ENCODE results near the gene PGC. TPM values are rescaled to one million over a fixed set of nuclear protein-coding genes. Genes with fewer than 3 reads are reported as not detected.

PGC gene
- polyA plus RNA-seq, 1 of the 3 experiments (the other 2 are of a cell fraction) = not detected

GRCh38 chr6:41739041-41739440 is 8.2 kb downstream of the PGC start:
- ChIA-PET POLR2A (no interaction called here), CTCF (interaction anchor here (1.4 kb wide), 1 partner anchor 26 kb away, joined by 3 read pairs; no protein-coding TSS in a partner anchor)
- TF ChIP-seq GATA2 (CRISPR knock-in tag; IDR thresholded peaks at IDR 0.05) = no peak
- TF ChIP-seq USF2 (IDR thresholded peaks at IDR 0.05; ENCODE audit: borderline replicate concordance, low read depth, low read length) = no peak
- no peak for TF ChIP-seq EP300 (IDR thresholded peaks at IDR 0.05; ENCODE audit: borderline replicate concordance in 1 of 2, low read depth in 1 of 2, low read length in 1 of 2)
- TF ChIP-seq EZH2phosphoT487 (IDR thresholded peaks at IDR 0.05; ENCODE audit: borderline replicate concordance, low read depth) = no peak
- TF ChIP-seq CHD2 (IDR thresholded peaks at IDR 0.05; ENCODE audit: low read length, partially characterized antibody) = no peak
- TF ChIP-seq GABPA (IDR thresholded peaks at IDR 0.05; ENCODE audit: low read depth) = no peak
- TF ChIP-seq, protein P1, sequence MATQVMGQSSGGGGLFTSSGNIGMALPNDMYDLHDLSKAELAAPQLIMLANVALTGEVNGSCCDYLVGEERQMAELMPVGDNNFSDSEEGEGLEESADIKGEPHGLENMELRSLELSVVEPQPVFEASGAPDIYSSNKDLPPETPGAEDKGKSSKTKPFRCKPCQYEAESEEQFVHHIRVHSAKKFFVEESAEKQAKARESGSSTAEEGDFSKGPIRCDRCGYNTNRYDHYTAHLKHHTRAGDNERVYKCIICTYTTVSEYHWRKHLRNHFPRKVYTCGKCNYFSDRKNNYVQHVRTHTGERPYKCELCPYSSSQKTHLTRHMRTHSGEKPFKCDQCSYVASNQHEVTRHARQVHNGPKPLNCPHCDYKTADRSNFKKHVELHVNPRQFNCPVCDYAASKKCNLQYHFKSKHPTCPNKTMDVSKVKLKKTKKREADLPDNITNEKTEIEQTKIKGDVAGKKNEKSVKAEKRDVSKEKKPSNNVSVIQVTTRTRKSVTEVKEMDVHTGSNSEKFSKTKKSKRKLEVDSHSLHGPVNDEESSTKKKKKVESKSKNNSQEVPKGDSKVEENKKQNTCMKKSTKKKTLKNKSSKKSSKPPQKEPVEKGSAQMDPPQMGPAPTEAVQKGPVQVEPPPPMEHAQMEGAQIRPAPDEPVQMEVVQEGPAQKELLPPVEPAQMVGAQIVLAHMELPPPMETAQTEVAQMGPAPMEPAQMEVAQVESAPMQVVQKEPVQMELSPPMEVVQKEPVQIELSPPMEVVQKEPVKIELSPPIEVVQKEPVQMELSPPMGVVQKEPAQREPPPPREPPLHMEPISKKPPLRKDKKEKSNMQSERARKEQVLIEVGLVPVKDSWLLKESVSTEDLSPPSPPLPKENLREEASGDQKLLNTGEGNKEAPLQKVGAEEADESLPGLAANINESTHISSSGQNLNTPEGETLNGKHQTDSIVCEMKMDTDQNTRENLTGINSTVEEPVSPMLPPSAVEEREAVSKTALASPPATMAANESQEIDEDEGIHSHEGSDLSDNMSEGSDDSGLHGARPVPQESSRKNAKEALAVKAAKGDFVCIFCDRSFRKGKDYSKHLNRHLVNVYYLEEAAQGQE (IDR thresholded peaks at IDR 0.05; ENCODE audit: low read depth, low read length) = no peak
- TF ChIP-seq PBX3 (IDR thresholded peaks at IDR 0.05) = no peak
- no peak for TF ChIP-seq NRF1 (IDR thresholded peaks at IDR 0.05; ENCODE audit: low read depth, low read length)
- no peak overlapping the region for H3K4me3 ChIP-seq (ENCODE audit: low read depth in 2 of 2, low read length in 1 of 2)
- no peaks in the 10 kb centered on the region for H3K9me3 ChIP-seq
- H4K20me1 ChIP-seq (ENCODE audit: insufficient read depth) = no peaks in the 10 kb centered on the region
- 71% methylated on average over 4 of the region's 4 CpGs for WGBS (ENCODE audit: low lambda C conversion rate)
- no peaks in the 10 kb centered on the region for H3K27me3 ChIP-seq (ENCODE audit: insufficient read depth)
- H3K79me2 ChIP-seq (ENCODE audit: insufficient read depth) = no peaks in the 10 kb centered on the region
- no peak overlapping the region for H2AFZ ChIP-seq (ENCODE audit: low read depth)
- H3F3A ChIP-seq (replicated peaks; ENCODE audit: insufficient read depth) = no peaks in the 10 kb centered on the region
- no peaks in the 10 kb centered on the region for H3K36me3 ChIP-seq (replicated peaks in 1 of 2; ENCODE audit: control insufficient read depth in 1 of 2, insufficient read depth in 2 of 2, low read length in 1 of 2)
- H3K9me2 ChIP-seq = no peaks in the 10 kb centered on the region
- no peak overlapping the region for H3K9ac ChIP-seq
- H3K4me2 ChIP-seq = no peak overlapping the region
- peaks cover 0 to 5% of the 10 kb centered on the region in 2 experiments; a peak in 2 of 4 replicates for H3K4me1 ChIP-seq (ENCODE audit: control insufficient read depth in 1 of 2, insufficient read depth in 2 of 2, low read depth in 1 of 2, low read length in 1 of 2)
- DNase-seq = no peak
- H3K27ac ChIP-seq (ENCODE audit: low read depth in 2 of 2, low read length in 1 of 2) = no peak overlapping the region

- TF ChIP-seq ELF1 (IDR thresholded peaks at IDR 0.05) (no peak), RCOR1 (IDR thresholded peaks at IDR 0.05; ENCODE audit: low read length) (no peak), ZBTB33 (IDR thresholded peaks at IDR 0.05; ENCODE audit: borderline replicate concordance, low read depth) (no peak), MAX (IDR thresholded peaks at IDR 0.05; ENCODE audit: low read depth) (no peak), FOSL2 (IDR thresholded peaks at IDR 0.05; ENCODE audit: borderline replicate concordance, low read depth) (no peak), FOXM1 (IDR thresholded peaks at IDR 0.05; ENCODE audit: low read depth) (no peak)
- Histone ChIP-seq H3K27ac (ENCODE audit: low read depth in 2 of 2, low read length in 1 of 2) (no peak overlapping the region), H3K4me1 (ENCODE audit: control insufficient read depth in 1 of 2, insufficient read depth in 2 of 2, low read depth in 1 of 2, low read length in 1 of 2) (peaks cover 8 to 15% of the 10 kb centered on the region in 2 experiments), H3K4me2 (no peak overlapping the region), H3K4me3 (ENCODE audit: low read depth in 2 of 2, low read length in 1 of 2) (no peak overlapping the region), H4K20me1 (ENCODE audit: insufficient read depth) (no peaks in the 10 kb centered on the region), H3K9me3 (no peaks in the 10 kb centered on the region), H3F3A (replicated peaks; ENCODE audit: insufficient read depth) (peaks cover 10% of the 10 kb centered on the region), H3K9me2 (no peaks in the 10 kb centered on the region), H2AFZ (ENCODE audit: low read depth) (no peak overlapping the region), H3K9ac (no peak overlapping the region), H3K36me3 (replicated peaks in 1 of 2; ENCODE audit: control insufficient read depth in 1 of 2, insufficient read depth in 2 of 2, low read length in 1 of 2) (no peaks in the 10 kb centered on the region), H3K79me2 (ENCODE audit: insufficient read depth) (peaks cover 8% of the 10 kb centered on the region), H3K27me3 (ENCODE audit: insufficient read depth) (no peaks in the 10 kb centered on the region)
- ChIA-PET CTCF (interaction anchor here (1.1 to 6.4 kb wide), 3 partner anchors 30 to 64 kb away, joined by 3 to 53 read pairs (median 3); partner anchors contain the start of gene TOMM6), POLR2A (no interaction called here)
- 85% methylated on average over 6 of the region's 6 CpGs for WGBS (ENCODE audit: low lambda C conversion rate)
- no peak for DNase-seq
Observed at GRCh38 chr6:41737591-41738130, 9.5 kb downstream of the PGC start.
